GM12878 (cell line): ENCODE results near the gene NBEAL1. TPM values are rescaled to one million over a fixed set of nuclear protein-coding genes. Genes with fewer than 3 reads are reported as not detected.

ENCODE experiments used
- ATAC-seq: fragments of 200-7000 bp; cut with Tn5 transposase; 3 replicates; pipeline ENCODE4 v1.9.1; 2020; ENCODE audit warnings: mild to moderate bottlenecking, moderate library complexity
- BruUV-seq: library from RNA; stranded (reverse); fragments of 400-500 nt; replicated peaks from 2 replicates; lab custom pipeline; 2021; lab: Mats Ljungman, UMichigan
- CTCF ChIA-PET: fragments of 300-600 bp; sonication (Branson Sonifier 250); formaldehyde crosslinking; extraction: SDS; loops from one replicate; lab custom pipeline; 2021; ENCODE audit warnings: inconsistent platforms; lab: Yijun Ruan, JAX
- POLR2A ChIA-PET: fragments of 350-600 bp; formaldehyde crosslinking; extraction: SDS; loops from one replicate; lab custom pipeline; 2021; ENCODE audit warnings: inconsistent platforms; lab: Charles Lee
- RAD21 ChIA-PET: fragments of 300-600 bp; sonication (Branson Sonifier 250); formaldehyde crosslinking; loops from one replicate; lab custom pipeline; 2023; ENCODE audit warnings: antibody characterized with exemption; ENCODE audit not compliant: unreplicated experiment; lab: Charles Lee
- SMC1A ChIA-PET: fragments of 300-600 bp; sonication (Branson Sonifier 250); formaldehyde crosslinking; loops from one replicate; lab custom pipeline; 2023; ENCODE audit not compliant: unreplicated experiment, uncharacterized antibody; lab: Charles Lee
- DNase-seq: peaks from one replicate; pipeline ENCODE4 v3.0.0-alpha.2; 2011; ENCODE audit warnings: low read depth, low spot score
- FAIRE-seq: peaks from 3 replicates; lab custom pipeline; 2011; peaks lifted over from hg19 to GRCh38; lab: Jason Lieb, UNC
- H2AFZ ChIP-seq: 2 replicates; pipeline ENCODE4 v1.6.0; 2011; ENCODE audit warnings: low read depth, low read length, control low read depth; ENCODE audit not compliant: control insufficient read depth
- H3K27ac ChIP-seq: 2 replicates; pipeline ENCODE4 v1.5.1; 2011; ENCODE audit warnings: control low read depth; ENCODE audit not compliant: control insufficient read depth, insufficient read depth
- H3K27me3 ChIP-seq, 2 experiments: replicated peaks in 1 of 2; 2 replicates each; pipeline versions ENCODE4 v1.6.0 to v1.6.1; 2011; ENCODE audit warnings: low read length in 1 of 2; ENCODE audit not compliant: control insufficient read depth in 2 of 2, insufficient read depth in 2 of 2
- H3K36me3 ChIP-seq, 2 experiments: 2 replicates each; pipeline ENCODE4 v1.5.1; 2011; ENCODE audit warnings: low read length in 1 of 2; ENCODE audit not compliant: control insufficient read depth in 2 of 2, insufficient read depth in 2 of 2
- H3K4me1 ChIP-seq: 2 replicates; pipeline ENCODE4 v1.6.1; 2011; ENCODE audit warnings: mild to moderate bottlenecking, low read length, moderate library complexity, mixed read lengths; ENCODE audit not compliant: control insufficient read depth, insufficient read depth
- H3K4me2 ChIP-seq: 2 replicates; pipeline ENCODE4 v1.6.0; 2011; ENCODE audit warnings: control low read depth; ENCODE audit not compliant: control insufficient read depth, insufficient read depth
- H3K4me3 ChIP-seq: fragments of 200-600 bp; sonication (generic); 2 replicates; pipeline ENCODE4 v1.5.1; 2016
- H3K79me2 ChIP-seq: 2 replicates; pipeline ENCODE4 v1.6.0; 2011; ENCODE audit warnings: low read length; ENCODE audit not compliant: control insufficient read depth, insufficient read depth
- H3K9ac ChIP-seq: 2 replicates; pipeline ENCODE4 v1.8.0; 2011; ENCODE audit warnings: low read length, control low read depth, mixed read lengths; ENCODE audit not compliant: control insufficient read depth, insufficient read depth
- H3K9me3 ChIP-seq: replicated peaks from 3 replicates; pipeline ENCODE4 v1.5.1; 2011; ENCODE audit warnings: mild to moderate bottlenecking, low read length; ENCODE audit not compliant: control insufficient read depth, insufficient read depth
- H4K20me1 ChIP-seq: 2 replicates; pipeline ENCODE4 v1.6.0; 2011; ENCODE audit not compliant: control insufficient read depth, insufficient read depth
- ASH2L ChIP-seq: fragments of 300-600, 200-600 bp; sonication (generic); IDR thresholded peaks from 2 replicates; pipeline ENCODE4 v1.6.1; 2017; ENCODE audit warnings: low read depth, mild to moderate bottlenecking, borderline replicate concordance
- ATF7 ChIP-seq: fragments of 450-650 bp; IDR thresholded peaks from 2 replicates; pipeline ENCODE4 v1.6.1; 2016; ENCODE audit warnings: low read depth, mild to moderate bottlenecking
- ETV6 ChIP-seq, 2 experiments: fragments of 450-650 bp in 1 of 2; IDR thresholded peaks in 1 of 2; conservative IDR thresholded peaks in 1 of 2; 2 replicates each; pipeline ENCODE4 v1.6.1; 2014; ENCODE audit warnings: antibody characterized with exemption in 1 of 2, borderline replicate concordance in 1 of 2, low read depth in 1 of 2, mild to moderate bottlenecking in 1 of 2, moderate library complexity in 1 of 2
- JUNB ChIP-seq: IDR thresholded peaks from 2 replicates; pipeline ENCODE4 v1.6.1; 2016; ENCODE audit warnings: antibody characterized with exemption, mild to moderate bottlenecking
- MEF2A ChIP-seq: IDR thresholded peaks from 2 replicates; pipeline ENCODE4 v1.6.1; 2011; ENCODE audit warnings: low read depth, mild to moderate bottlenecking, low read length, moderate library complexity; ENCODE audit not compliant: insufficient read depth
- MTA3 ChIP-seq: IDR thresholded peaks from 2 replicates; pipeline ENCODE4 v1.6.1; 2012; ENCODE audit warnings: low read length, inconsistent platforms, borderline replicate concordance
- MXI1 ChIP-seq: fragments of 150-350 bp; IDR thresholded peaks from 2 replicates; pipeline ENCODE4 v1.6.1; 2011; ENCODE audit warnings: low read depth, mild to moderate bottlenecking, inconsistent platforms, low read length, improper control_type of control experiment
- POLR2A ChIP-seq: IDR thresholded peaks from 2 replicates; pipeline ENCODE4 v1.6.1; 2011; ENCODE audit warnings: low read depth, mild to moderate bottlenecking, low read length
- RAD51 ChIP-seq: fragments of 450-650 bp; IDR thresholded peaks from 2 replicates; pipeline ENCODE4 v1.6.1; 2016; ENCODE audit warnings: moderate library complexity, mild to moderate bottlenecking, inconsistent platforms
- RCOR1 ChIP-seq: conservative IDR thresholded peaks from 2 replicates; pipeline ENCODE4 v1.6.1; 2012; ENCODE audit warnings: low read depth, low read length, improper control_type of control experiment
- RFX5 ChIP-seq: IDR thresholded peaks from 2 replicates; pipeline ENCODE4 v1.6.1; 2011; ENCODE audit warnings: low read depth, low read length, improper control_type of control experiment
- SP1 ChIP-seq: IDR thresholded peaks from one replicate; pipeline ENCODE4 v1.6.1; 2011; ENCODE audit warnings: low read depth, low read length
- STAT1 ChIP-seq: fragments of 450-650 bp; conservative IDR thresholded peaks from 2 replicates; pipeline ENCODE4 v1.6.1; 2014; ENCODE audit warnings: antibody characterized with exemption, mild to moderate bottlenecking
- TCF3 ChIP-seq: IDR thresholded peaks from 2 replicates; pipeline ENCODE4 v1.6.1; 2012; ENCODE audit warnings: low read depth, mild to moderate bottlenecking, low read length, borderline replicate concordance; ENCODE audit not compliant: insufficient read depth
- WGBS: methylation state at CpG from one replicate; pipeline ENCODE4 v1.1.6; 2016; ENCODE audit warnings: low lambda C conversion rate; ENCODE audit not compliant: insufficient replicate concordance, insufficient coverage; ENCODE audit errors: missing lambda C conversion rate; 5-methylcytosine and 5-hydroxymethylcytosine counted together
- in situ Hi-C: fragments of 300-500 bp; cut with MboI; formaldehyde crosslinking; loops from 9 replicates; pipeline ENCODE4 v1.14.3; 2018; ENCODE audit warnings: mixed read lengths
- intact Hi-C: fragments of 100-400 bp; cut with micrococcal nuclease; formaldehyde crosslinking; loops from one replicate; pipeline ENCODE4 v1.14.2; 2022; ENCODE audit not compliant: unreplicated experiment
- polyA plus RNA-seq, 11 experiments: library from polyadenylated mRNA; depleted of rRNA in 4 of 11; unstranded in 6 of 11; stranded (reverse) in 5 of 11; fragments of >200 nt; fragmentation: Nextera tagmentation in 4 of 11; fragmentation: Illumina TruSeq in 1 of 11; extraction: Ambion mirVana in 4 of 11; extraction: Trizol in 1 of 11; gene quantifications; 1 replicate in 1 of 11; 2 replicates in 10 of 11; pipeline versions ENCODE4 v1.2.1 to v1.2.3, GENCODE V29; 2011 to 2016; ENCODE audit warnings: inconsistent platforms in 2 of 11, missing spikeins in 2 of 11, low read depth in 1 of 11
- total RNA-seq, 4 experiments: library from RNA; depleted of rRNA in 3 of 4; stranded (reverse); fragments of >200 nt in 3 of 4; fragmentation: Illumina TruSeq in 1 of 4; extraction: Trizol in 1 of 4; gene quantifications; 2 replicates each; pipeline versions ENCODE4 v1.2.1 to v1.2.3, GENCODE V29; 2013 to 2021
- TF ChIP-seq, protein P1 (sequence below): fragments of 450-650 bp; formaldehyde crosslinking; IDR thresholded peaks from 2 replicates; pipeline ENCODE4 v1.4.0; 2020; ENCODE audit warnings: mild to moderate bottlenecking, moderate library complexity

NBEAL1 gene
- total and polyA plus RNA-seq, 10 of the 15 experiments (the other 5 are each of a cell fraction or from before 2014, with no cell fraction given), result 1.9 to 16.1 (median 7.2) TPM

DNA sequence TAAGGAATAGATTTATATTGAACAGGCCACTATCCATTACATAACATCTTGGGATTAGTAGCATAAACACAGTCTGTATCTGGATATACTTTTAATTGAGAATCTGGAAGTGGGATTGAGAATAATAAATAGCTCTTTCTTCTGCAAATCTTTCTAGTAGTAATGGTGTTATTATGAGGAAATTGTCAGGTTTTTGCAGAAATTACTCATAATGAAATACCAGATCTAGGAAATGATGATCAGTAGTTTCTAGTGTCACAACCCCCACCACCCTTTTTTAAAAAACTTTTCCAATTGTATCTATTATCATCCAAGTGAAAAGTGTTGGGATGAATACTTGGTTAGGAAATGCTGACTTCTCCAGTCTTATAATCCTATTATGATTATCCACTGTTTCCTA, 18.7 kb downstream of the NBEAL1 start:
- TF ChIP-seq JUNB (peak; percentile 74), POLR2A (no peak), ETV6 (conservative IDR thresholded peaks at IDR 0.05 in 1 of 2, IDR thresholded peaks at IDR 0.05 in 1 of 2; ENCODE audit: borderline replicate concordance in 1 of 2, low read depth in 1 of 2) (peak in 1 of 2 experiments; percentile 53; a peak in 1 of 4 replicates)
- Histone ChIP-seq H3K79me2 (no peaks in the 10 kb centered on the region), H3K27me3 (no peaks in the 10 kb centered on the region), H3K4me1 (no peaks in the 10 kb centered on the region), H4K20me1 (no peaks in the 10 kb centered on the region), H3K9me3 (no peaks in the 10 kb centered on the region; the same call in 2 of the 3 replicates), H3K4me3 (no peak overlapping the region), H3K36me3 (no peaks in the 10 kb centered on the region), H3K9ac (no peak overlapping the region), H2AFZ (no peak overlapping the region), H3K4me2 (no peak overlapping the region), H3K27ac (no peak overlapping the region)
- ChIA-PET CTCF (no interaction called here), RAD21 (no interaction called here), SMC1A (interaction anchor here (1.0 kb wide), 1 partner anchor 13 kb away, joined by 3 read pairs; no protein-coding TSS in a partner anchor), POLR2A (interaction anchor here (1.5 kb wide), 1 partner anchor 11 kb away, joined by 3 read pairs; no protein-coding TSS in a partner anchor)
- DNase-seq (no peak), FAIRE-seq (no peak), ATAC-seq (no peak)
- BruUV-seq, result no TSS peak
- intact Hi-C loops (no loop called here), in situ Hi-C loops (no loop called here)

DNA sequence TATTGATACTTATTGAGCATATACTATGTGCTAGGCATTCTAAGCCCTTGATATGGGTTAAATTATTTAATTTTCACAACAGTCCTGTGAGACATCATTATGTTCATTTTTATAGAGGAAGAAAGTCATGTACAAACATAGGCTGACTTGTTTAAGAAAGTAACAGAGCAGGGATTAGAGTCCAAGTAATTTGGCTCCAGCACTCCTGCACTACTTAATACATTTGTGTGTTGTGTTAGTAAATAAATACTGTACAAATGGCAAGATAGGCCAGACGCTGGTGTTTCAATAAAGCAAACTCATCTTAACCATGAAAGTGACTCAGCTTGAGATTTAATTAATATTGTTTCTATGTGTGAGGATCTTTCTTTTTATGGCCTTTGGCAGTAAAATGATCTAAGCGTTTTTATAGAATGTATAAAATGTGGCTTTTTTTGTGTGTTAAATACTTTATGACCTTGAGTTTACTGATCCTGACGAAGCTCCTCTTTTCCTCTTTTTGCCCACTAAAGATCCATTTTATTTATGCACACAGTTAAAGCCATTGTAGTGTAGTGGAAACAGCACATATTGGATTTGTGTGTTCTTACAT, 21.3 kb downstream of the NBEAL1 start:
- Histone ChIP-seq H3K4me3 (no peak overlapping the region), H3K4me1 (no peaks in the 10 kb centered on the region), H3K79me2 (no peaks in the 10 kb centered on the region), H3K27me3 (no peaks in the 10 kb centered on the region), H3K36me3 (no peaks in the 10 kb centered on the region), H3K4me2 (no peak overlapping the region), H3K9ac (no peak overlapping the region), H2AFZ (no peak overlapping the region), H3K9me3 (no peaks in the 10 kb centered on the region), H3K27ac (no peak overlapping the region), H4K20me1 (no peaks in the 10 kb centered on the region)
- RAD21 ChIA-PET, result interaction anchor here (1.4 kb wide), 1 partner anchor 9 kb away, joined by 4 read pairs; no protein-coding TSS in a partner anchor
- no peak for ATAC-seq
- CTCF ChIA-PET, result no interaction called here
- no peak for DNase-seq
- SMC1A ChIA-PET, result no interaction called here
- 100% methylated on average over 3 of the region's 3 CpGs for WGBS
- POLR2A ChIA-PET, result no interaction called here
- in situ Hi-C loops, result no loop called here
- BruUV-seq, result no TSS peak
- FAIRE-seq, result no peak
- intact Hi-C loops, result no loop called here
- TF ChIP-seq RAD51 (no peak), ATF7 (no peak), RFX5 (no peak), ASH2L (no peak), MXI1 (no peak), TCF3 (no peak), SP1 (no peak), MEF2A (no peak), ETV6 (conservative IDR thresholded peaks at IDR 0.05 in 1 of 2, IDR thresholded peaks at IDR 0.05 in 1 of 2; ENCODE audit: borderline replicate concordance in 1 of 2, low read depth in 1 of 2) (no peak), RCOR1 (no peak), MTA3 (no peak), STAT1 (no peak)
- TF ChIP-seq, protein P1, sequence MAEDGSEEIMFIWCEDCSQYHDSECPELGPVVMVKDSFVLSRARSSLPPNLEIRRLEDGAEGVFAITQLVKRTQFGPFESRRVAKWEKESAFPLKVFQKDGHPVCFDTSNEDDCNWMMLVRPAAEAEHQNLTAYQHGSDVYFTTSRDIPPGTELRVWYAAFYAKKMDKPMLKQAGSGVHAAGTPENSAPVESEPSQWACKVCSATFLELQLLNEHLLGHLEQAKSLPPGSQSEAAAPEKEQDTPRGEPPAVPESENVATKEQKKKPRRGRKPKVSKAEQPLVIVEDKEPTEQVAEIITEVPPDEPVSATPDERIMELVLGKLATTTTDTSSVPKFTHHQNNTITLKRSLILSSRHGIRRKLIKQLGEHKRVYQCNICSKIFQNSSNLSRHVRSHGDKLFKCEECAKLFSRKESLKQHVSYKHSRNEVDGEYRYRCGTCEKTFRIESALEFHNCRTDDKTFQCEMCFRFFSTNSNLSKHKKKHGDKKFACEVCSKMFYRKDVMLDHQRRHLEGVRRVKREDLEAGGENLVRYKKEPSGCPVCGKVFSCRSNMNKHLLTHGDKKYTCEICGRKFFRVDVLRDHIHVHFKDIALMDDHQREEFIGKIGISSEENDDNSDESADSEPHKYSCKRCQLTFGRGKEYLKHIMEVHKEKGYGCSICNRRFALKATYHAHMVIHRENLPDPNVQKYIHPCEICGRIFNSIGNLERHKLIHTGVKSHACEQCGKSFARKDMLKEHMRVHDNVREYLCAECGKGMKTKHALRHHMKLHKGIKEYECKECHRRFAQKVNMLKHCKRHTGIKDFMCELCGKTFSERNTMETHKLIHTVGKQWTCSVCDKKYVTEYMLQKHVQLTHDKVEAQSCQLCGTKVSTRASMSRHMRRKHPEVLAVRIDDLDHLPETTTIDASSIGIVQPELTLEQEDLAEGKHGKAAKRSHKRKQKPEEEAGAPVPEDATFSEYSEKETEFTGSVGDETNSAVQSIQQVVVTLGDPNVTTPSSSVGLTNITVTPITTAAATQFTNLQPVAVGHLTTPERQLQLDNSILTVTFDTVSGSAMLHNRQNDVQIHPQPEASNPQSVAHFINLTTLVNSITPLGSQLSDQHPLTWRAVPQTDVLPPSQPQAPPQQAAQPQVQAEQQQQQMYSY (CRISPR knock-in tag), result no peak
